Stimulated activated CD4-positive, alpha-beta T cell treated with anti-CD3 and anti-CD28 coated beads, TNF-alpha, amount 100 ng/mL, for 1 hour (primary cell): ENCODE results near the gene FRMPD2.
A peak's percentile ranks its signal among the peaks of the same experiment; 100 is the strongest.
"Not testable (repeated sequence)": the region's sequence is repeated elsewhere in the genome, so short reads cannot be mapped to it uniquely, and the experiment has no call there.

Experiments
- DNase-seq, 3 donors: peaks; one replicate each; pipeline ENCODE4 v3.0.0-alpha.2; 2020; ENCODE audit warnings: low read depth in 3 of 3, low spot score in 1 of 3

The FRMPD2 gene

GRCh38 chr10:48233559-48234005 lies 40.9 kb downstream of the FRMPD2 start:
- no peak for DNase-seq

- no peak for DNase-seq
Measured at GRCh38 chr10:48232717-48233447, 41.6 kb downstream of the FRMPD2 start.

- DNase-seq, result no peak
Measured at GRCh38 chr10:48231699-48232315, 42.7 kb downstream of the FRMPD2 start.

DNA sequence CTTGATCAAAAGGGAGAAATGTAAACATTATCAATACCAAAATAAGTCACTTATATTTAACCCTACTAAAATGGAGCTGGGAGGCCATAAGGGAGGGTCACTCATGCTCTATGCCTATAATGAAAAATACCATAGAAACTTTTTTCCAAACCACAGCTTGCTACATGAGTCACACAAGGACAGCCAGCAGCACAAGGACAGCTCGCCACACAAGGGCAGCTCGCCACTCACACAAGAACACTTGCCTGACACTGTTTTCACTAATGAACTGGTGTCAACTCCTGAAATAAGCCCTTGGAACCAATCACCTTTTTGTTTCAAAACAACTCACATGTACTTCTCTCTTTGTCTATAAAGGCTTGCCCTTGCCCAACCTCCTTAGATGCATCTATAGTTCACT lies 43.3 kb downstream of the FRMPD2 start:
- no peak for DNase-seq

GRCh38 chr10:48227213-48227612 lies 47.3 kb downstream of the FRMPD2 start:
- no peak for DNase-seq

DNA sequence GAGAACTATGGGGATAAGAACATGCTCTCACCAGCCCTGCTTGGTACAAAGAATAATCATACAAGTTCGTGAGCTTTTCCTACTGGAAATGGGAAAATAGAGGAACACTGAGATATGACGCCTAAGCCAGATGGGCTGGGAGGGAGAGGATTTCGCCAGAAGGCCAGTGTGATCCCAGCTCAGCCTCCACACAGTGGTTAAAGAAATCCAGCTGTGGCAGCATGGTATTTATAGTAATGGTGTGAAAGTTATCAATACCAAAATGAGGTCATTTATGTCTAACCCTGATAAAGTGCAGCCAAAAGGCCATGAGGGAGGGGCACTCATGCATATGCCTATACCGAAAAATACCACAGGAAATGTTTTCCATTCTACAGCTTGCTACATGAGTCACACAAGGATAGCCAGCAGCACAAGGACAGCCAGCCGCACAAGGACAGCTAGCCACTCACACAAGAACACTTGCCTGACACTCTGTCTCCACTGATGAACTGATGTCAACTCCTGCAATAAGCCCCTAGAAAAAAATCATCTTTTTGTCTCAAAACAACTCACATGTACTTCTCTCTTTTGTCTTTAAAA lies 49.4 kb downstream of the FRMPD2 start:
- no peak for DNase-seq

DNA sequence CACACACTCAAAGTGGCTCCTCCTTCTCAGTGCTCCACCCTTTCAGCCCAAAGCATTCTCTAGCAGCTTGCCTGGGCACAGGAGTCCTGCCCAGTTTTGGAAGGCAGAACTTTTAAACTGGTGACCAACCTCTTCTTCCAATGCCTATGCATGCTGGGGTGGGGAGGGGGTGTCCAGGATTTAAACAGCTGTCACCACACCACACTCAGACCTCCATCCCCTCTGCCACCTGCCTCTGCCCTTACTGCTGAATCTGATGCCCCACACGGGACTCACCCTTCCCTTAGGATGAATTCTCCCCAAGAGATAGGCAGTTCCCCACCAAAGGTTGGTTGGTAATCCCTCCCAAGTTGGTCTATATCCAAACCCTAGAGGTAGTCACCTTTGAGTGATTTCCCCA lies 50.2 kb downstream of the FRMPD2 start:
- DNase-seq, result no peak

DNA sequence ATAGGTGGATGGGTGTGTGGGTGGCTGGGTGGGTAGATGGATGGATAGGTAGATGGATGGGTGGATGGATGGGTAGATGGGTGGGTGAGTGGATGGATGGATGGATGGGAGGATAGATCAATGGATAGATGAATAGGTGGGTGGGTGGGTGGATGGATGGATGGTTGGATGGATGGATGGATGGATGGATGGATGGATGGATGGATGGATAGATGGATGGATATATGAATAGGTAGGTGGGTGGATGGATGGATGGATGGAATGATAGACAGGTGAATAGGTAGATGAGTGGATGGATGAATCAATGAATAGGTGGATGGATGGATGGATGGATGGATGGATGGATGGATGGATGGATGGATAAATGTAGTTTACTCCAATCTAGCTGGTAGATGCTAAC lies 52.7 kb downstream of the FRMPD2 start:
- DNase-seq, result no peak

- DNase-seq, result not testable (repeated sequence)
Measured at GRCh38 chr10:48221031-48221430, 53.5 kb downstream of the FRMPD2 start.

GRCh38 chr10:48219194-48219593 lies 55.3 kb downstream of the FRMPD2 start:
- DNase-seq, result no peak

- DNase-seq, result no peak
Measured at GRCh38 chr10:48216744-48217143, 57.8 kb downstream of the FRMPD2 start.

GRCh38 chr10:48216204-48216505 lies 58.3 kb downstream of the FRMPD2 start:
- no peak for DNase-seq

GRCh38 chr10:48215486-48216203 lies 58.9 kb downstream of the FRMPD2 start:
- peak in 1 of 3 donors; percentile 12 for DNase-seq

DNA sequence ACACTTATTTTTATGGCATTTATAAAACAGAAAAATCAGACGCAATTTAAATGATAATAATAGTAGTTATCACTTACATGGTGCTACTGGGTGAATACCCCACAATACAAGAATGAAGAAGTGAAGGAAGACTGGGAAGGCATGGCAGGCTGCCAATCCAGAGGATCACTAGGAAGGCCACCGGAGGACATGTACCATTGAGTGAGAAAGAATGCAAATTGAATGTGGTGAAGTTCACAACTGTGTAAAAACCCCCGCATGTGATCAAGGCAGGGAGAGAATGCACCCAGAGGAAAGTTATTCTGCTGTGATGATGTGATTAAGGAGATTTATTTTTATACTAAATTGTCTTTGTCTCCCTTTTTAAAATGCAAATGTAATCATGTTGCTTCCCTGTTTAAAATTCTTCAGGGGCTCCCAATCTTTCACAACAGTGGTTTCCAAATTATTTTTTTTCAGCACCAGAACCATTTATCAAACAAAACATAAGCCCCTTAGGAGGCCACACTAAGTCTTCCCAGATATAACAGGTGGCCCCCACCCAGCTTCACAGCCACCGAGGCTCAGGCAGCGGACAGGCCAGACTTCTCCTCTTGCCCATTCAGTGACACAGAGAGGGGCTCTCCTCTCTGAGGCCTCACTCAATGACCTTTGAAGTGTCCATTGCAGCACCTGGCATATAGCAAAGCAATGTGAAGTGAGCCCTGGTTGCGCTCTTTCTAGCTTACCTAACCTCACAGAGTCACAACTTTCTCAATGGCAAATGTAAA lies 59.6 kb downstream of the FRMPD2 start:
- DNase-seq, result no peak

DNA sequence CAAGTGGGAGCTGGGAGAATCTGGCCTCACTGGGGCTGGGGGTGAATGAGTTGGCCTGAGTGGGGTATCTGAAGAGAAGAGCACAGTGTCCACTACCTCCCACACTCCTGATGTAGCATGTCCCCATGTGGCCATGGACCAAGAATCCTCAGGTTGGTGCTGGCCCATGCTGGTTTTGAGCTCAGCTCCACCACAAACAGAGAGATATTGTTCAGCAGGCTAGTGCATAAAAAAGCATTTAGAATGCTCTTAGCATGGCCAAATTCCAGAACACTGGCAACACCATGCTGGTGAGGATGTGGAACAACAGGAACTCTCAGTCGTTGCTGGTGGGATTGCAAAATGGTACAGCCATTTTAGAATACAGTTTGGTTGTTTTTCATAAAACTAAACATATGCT lies 61.4 kb downstream of the FRMPD2 start:
- DNase-seq, result no peak

DNA sequence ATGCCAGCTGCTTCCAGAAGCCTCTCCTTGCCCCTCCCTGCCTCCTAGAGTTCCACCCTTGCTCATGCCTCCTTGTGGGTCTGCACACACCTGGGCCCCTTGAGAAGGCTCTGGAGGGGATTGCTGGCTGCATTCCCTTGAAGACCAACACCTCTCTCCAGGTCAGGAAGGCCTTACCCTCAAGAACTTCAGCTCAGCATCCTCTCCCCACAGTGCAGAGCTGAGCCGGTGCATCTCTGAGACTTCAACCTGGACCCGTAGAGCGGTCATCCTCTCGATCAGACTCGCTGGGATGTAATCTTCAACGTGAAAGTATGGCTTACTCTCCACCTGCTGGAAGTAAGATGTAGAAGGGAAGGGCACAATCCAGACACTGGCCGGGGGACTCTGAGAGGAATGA lies 62.7 kb downstream of the FRMPD2 start:
- DNase-seq, result no peak

DNA sequence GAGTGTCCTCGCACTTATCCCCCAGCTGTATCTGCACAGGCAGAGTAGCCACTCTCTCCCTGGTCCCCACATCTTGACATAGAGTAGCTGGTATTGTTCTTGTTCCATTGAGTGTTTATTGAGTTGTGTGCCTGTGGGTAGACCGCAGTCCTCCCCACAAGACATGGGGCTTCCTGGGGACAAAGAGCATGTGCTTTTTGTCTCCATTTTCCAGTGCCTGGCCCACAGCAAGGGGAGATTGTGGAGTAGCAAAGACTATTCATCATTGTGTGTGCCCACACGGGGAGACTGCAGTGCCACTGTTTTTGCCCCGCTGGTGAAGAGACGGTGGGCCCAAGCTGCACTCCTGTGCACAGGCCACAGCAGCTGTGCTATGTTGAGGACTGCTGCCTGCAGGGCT lies 63.5 kb downstream of the FRMPD2 start:
- DNase-seq, result no peak

DNA sequence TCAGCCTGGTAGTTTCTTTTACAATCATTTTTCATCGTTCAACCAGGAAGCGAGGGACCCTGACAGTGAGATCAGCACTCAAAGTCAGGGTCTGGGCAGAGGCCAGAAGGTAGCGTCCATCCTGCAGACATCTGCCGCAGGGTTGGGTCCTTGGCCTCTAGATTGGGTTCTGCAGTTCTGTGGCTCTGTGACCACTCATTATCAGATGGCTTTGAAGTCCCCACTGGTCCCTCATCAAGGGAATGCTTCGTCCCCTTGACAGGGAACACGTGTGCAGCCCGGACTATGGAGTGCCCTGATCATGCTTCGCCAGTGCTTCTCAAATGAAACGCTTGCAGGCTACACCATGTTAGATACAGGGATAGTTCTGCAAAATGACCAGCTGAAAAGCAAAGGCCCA lies 64.1 kb downstream of the FRMPD2 start:
- DNase-seq, result no peak

DNA sequence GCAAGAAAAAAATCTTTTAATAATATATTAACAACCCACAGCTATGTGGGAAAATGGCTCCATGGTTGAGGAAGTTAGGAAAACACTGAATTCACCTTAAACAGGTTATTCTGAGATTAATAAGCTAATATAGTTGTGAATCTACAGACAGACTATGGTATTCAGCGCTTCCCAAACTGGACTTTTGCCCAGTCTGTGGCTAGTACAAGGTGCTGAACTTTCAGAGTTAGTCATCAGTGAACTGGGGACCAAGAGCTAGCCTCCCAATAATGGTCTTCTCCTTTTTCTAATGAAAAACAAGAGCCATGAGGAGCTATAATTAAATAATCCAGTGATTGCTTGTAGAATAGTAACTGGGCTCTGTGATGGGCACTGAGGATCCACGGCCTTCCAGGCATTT lies 65.3 kb downstream of the FRMPD2 start:
- no peak for DNase-seq

GRCh38 chr10:48207853-48208252 lies 66.6 kb downstream of the FRMPD2 start:
- DNase-seq, result no peak

- DNase-seq, result no peak
Measured at GRCh38 chr10:48206482-48207250, 67.8 kb downstream of the FRMPD2 start.
